HepG2 (cell line): Measurements from ENCODE around the gene YPEL3. TPM values are rescaled to one million over a fixed set of nuclear protein-coding genes. Genes with fewer than 3 reads are reported as not detected.

Experiments used
- ATF7-NPFF ChIP-seq: sonication (generic); formaldehyde crosslinking; IDR thresholded peaks from 2 replicates; pipeline ENCODE4 v1.8.1; 2023; ENCODE audit warnings: mild to moderate bottlenecking, low read depth, missing genetic modification reagents, moderate library complexity
- DBP ChIP-seq: sonication (generic); formaldehyde crosslinking; IDR thresholded peaks from 2 replicates; pipeline ENCODE4 v1.4.0; 2020; ENCODE audit warnings: missing genetic modification reagents; ENCODE audit errors: not compliant biosample characterization
- FOXJ3 ChIP-seq: sonication (generic); formaldehyde crosslinking; IDR thresholded peaks from 2 replicates; pipeline ENCODE4 v1.4.0; 2020; ENCODE audit warnings: missing genetic modification reagents, mild to moderate bottlenecking, borderline replicate concordance
- FOXP4 ChIP-seq: sonication (generic); formaldehyde crosslinking; IDR thresholded peaks from 2 replicates; pipeline ENCODE4 v1.4.0; 2020; ENCODE audit warnings: missing genetic modification reagents
- MIXL1 ChIP-seq: IDR thresholded peaks from 2 replicates; pipeline ENCODE4 v1.6.1; 2016
- SALL2 ChIP-seq: sonication (generic); formaldehyde crosslinking; IDR thresholded peaks from 2 replicates; pipeline ENCODE4 v1.8.1; 2023; ENCODE audit warnings: mild to moderate bottlenecking, missing genetic modification reagents, inconsistent platforms
- STAT6 ChIP-seq: sonication (generic); formaldehyde crosslinking; IDR thresholded peaks from 2 replicates; pipeline ENCODE4 v1.4.0; 2020; ENCODE audit warnings: missing genetic modification reagents, mild to moderate bottlenecking, borderline replicate concordance
- TBP ChIP-seq: sonication (generic); formaldehyde crosslinking; IDR thresholded peaks from 2 replicates; pipeline ENCODE4 v1.5.0; 2020; ENCODE audit warnings: missing genetic modification reagents
- TOE1 ChIP-seq: sonication (generic); formaldehyde crosslinking; IDR thresholded peaks from 2 replicates; pipeline ENCODE4 v1.4.0; 2020; ENCODE audit warnings: mild to moderate bottlenecking, missing genetic modification reagents
- TRIM22 ChIP-seq: fragments of 450-650 bp; IDR thresholded peaks from 2 replicates; pipeline ENCODE4 v1.6.1; 2017
- ZBTB7B ChIP-seq: sonication (generic); formaldehyde crosslinking; IDR thresholded peaks from 2 replicates; pipeline ENCODE4 v1.4.0; 2020; ENCODE audit warnings: missing genetic modification reagents
- ZFP90 ChIP-seq: sonication (generic); formaldehyde crosslinking; IDR thresholded peaks from 2 replicates; pipeline ENCODE4 v1.8.0; 2022; ENCODE audit warnings: missing genetic modification reagents, mild to moderate bottlenecking, inconsistent platforms, borderline replicate concordance
- ZFP91 ChIP-seq: sonication (generic); formaldehyde crosslinking; IDR thresholded peaks from 2 replicates; pipeline ENCODE4 v1.9.0; 2022; ENCODE audit warnings: missing genetic modification reagents, mild to moderate bottlenecking, borderline replicate concordance
- ZNF20 ChIP-seq: sonication (generic); formaldehyde crosslinking; IDR thresholded peaks from 2 replicates; pipeline ENCODE4 v1.4.0; 2020; ENCODE audit warnings: mild to moderate bottlenecking, moderate library complexity, missing genetic modification reagents
- ZNF264 ChIP-seq: sonication (generic); formaldehyde crosslinking; IDR thresholded peaks from 2 replicates; pipeline ENCODE4 v1.4.0; 2020; ENCODE audit warnings: missing genetic modification reagents
- ZNF496 ChIP-seq: sonication (generic); formaldehyde crosslinking; IDR thresholded peaks from 2 replicates; pipeline ENCODE4 v1.8.1; 2023; ENCODE audit warnings: mild to moderate bottlenecking, moderate library complexity, missing genetic modification reagents; ENCODE audit not compliant: insufficient replicate concordance
- ZNF589 ChIP-seq: sonication (generic); formaldehyde crosslinking; conservative IDR thresholded peaks from 2 replicates; pipeline ENCODE4 v1.8.0; 2022; ENCODE audit warnings: mild to moderate bottlenecking, moderate library complexity, missing genetic modification reagents
- ZNF816 ChIP-seq: sonication (generic); formaldehyde crosslinking; IDR thresholded peaks from 2 replicates; pipeline ENCODE4 v1.8.0; 2022; ENCODE audit warnings: missing genetic modification reagents, mild to moderate bottlenecking, borderline replicate concordance
- polyA plus RNA-seq, 8 experiments: library from polyadenylated mRNA; depleted of rRNA in 3 of 8; stranded (reverse) in 7 of 8; unstranded in 1 of 8; fragments of >200 nt; fragmentation: Illumina TruSeq in 4 of 8; extraction: Trizol in 4 of 8; gene quantifications; 2 replicates each; pipeline versions ENCODE4 v1.2.1 to v1.2.3, GENCODE V29; 2011 to 2016; ENCODE audit warnings: low read depth in 4 of 8, missing spikeins in 1 of 8, mixed read lengths in 1 of 8; ENCODE audit not compliant: insufficient read depth in 1 of 8
- total RNA-seq, 5 experiments: library from RNA; depleted of rRNA; stranded (reverse); fragments of >200 nt; fragmentation: Illumina TruSeq; extraction: Trizol; gene quantifications; 2 replicates each; pipeline ENCODE4 v1.2.3, GENCODE V29; 2016; ENCODE audit warnings: low read depth in 1 of 5

Gene YPEL3
- total and polyA plus RNA-seq, 2 of the 13 experiments (the other 11 are each of a cell fraction or from before 2014, with no cell fraction given), result 5.4 to 47.0 TPM

- TF ChIP-seq STAT6 (CRISPR knock-in tag), result peak; percentile 93; the same call in 1 of the 2 replicates
- TF ChIP-seq MIXL1 (CRISPR knock-in tag), result peak; percentile 64
- no peak for TF ChIP-seq TOE1 (CRISPR knock-in tag)
- TF ChIP-seq ZBTB7B (CRISPR knock-in tag), result peak; percentile 62
- TF ChIP-seq ZNF816 (CRISPR knock-in tag), result no peak
- TF ChIP-seq FOXJ3 (CRISPR knock-in tag), result no peak; the same call in 1 of the 2 replicates
- peak; percentile 30; the same call in 1 of the 2 replicates for TF ChIP-seq ZNF264
- TF ChIP-seq ZFP91 (CRISPR knock-in tag), result peak; percentile 96; the same call in 1 of the 2 replicates
- TF ChIP-seq ATF7-NPFF (CRISPR knock-in tag), result peak; percentile 67; the same call in 1 of the 2 replicates
- TF ChIP-seq ZNF496, result no peak
- peak; percentile 58; the same call in 1 of the 2 replicates for TF ChIP-seq ZFP90
- TF ChIP-seq ZNF20 (CRISPR knock-in tag), result no peak
- 0 out of 2 replicates have a peak, but pooled peaks have one; percentile 48 for TF ChIP-seq ZNF589 (CRISPR knock-in tag)
- no peak for TF ChIP-seq TRIM22
- no peak for TF ChIP-seq DBP (CRISPR knock-in tag)
- TF ChIP-seq FOXP4 (CRISPR knock-in tag), result peak; percentile 50; the same call in 1 of the 2 replicates
- TF ChIP-seq SALL2 (CRISPR knock-in tag), result peak; percentile 80
- peak; percentile 100 for TF ChIP-seq TBP (CRISPR knock-in tag)
Observed at GRCh38 chr16:30091474-30092372, 4.3 kb downstream of the YPEL3 start, which contains the start of gene TBX6 (continued).
